Endometrium (tissue), 2 donors: Measurements from ENCODE around the gene MYL11.
"Not testable (repeated sequence)": the region's sequence is repeated elsewhere in the genome, so short reads cannot be mapped to it uniquely, and the experiment has no call there.

Experiments used
- FAIRE-seq: peaks from 2 replicates; lab custom pipeline; 2012; peaks lifted over from hg19 to GRCh38; lab: Jason Lieb, UNC
- donor health status: control.
- donor health status: control.

Gene MYL11

GRCh38 chr16:30396627-30397026, 22.0 kb downstream of the MYL11 start:
- not testable (repeated sequence) for FAIRE-seq

- FAIRE-seq: no peak
Measured at GRCh38 chr16:30397056-30397455, 22.5 kb downstream of the MYL11 start.

- no peak for FAIRE-seq
Measured at GRCh38 chr16:30397776-30398660, 23.4 kb downstream of the MYL11 start.

DNA sequence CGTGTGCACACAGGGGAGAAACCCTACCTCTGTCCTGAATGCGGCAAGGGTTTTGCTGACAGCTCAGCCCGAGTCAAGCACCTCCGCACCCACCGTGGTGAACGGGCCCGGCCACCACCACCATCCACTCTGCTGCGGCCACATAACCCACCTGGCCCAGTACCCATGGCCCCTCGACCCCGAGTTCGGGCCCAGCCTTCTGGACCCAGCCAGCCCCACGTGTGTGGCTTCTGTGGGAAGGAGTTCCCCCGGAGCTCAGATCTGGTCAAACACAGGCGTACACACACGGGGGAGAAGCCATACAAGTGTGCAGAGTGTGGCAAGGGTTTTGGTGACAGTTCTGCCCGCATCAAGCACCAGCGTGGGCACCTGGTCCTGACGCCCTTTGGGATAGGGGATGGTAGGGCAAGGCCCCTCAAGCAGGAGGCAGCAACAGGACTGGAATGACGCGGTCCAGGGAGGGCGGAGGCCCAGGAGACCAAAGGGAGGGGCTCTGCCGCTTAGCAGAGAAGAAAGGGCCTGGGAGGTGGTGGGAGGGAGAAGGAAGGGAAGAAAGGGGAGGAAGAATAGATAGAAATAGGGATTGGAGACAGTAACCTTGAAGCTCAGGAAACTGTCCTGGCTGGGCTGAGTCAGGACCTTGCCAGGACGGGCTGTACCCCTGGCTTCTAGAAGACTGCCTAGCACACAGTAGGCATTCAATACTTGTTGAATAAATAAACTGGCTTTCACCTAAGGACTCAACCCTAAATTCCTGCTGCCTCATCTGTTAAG, 24.2 kb downstream of the MYL11 start:
- no peak for FAIRE-seq

DNA sequence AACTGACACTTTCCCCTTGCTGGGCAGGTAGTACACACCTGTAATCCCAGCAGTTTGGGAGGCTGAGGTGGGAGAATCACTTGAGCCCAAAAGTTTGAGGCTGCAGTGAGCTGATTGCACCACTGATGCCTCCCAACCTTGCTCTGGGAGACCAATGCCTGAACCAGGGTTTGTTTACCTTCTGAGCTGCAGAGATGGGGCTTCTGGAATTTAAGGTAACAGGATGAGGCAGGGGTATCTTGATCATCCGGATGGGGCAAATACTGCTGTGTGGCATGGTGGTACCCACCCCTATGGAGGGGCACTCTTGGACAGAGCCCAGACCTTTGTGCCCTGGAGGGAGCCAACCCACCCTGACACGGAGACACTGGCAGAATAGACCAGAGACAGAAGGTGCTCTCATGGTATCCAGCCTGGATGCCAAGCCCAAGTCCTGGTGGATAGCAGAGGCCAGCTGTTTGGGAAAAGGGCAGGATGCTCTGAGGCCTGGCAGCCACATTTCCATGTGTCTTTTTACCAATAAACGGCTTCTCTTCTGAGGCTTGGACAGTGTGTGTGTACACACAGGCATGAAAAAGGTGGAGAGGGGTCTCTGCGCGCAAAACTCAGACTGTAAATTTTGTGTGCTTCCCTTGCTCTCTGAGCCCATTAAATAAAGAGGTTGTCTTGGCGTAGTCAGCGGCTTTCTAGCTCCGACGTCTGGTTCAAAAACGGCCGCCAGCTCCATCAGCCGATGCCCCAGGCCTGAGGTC, 25.0 kb downstream of the MYL11 start:
- FAIRE-seq: no peak

- no peak for FAIRE-seq
Measured at GRCh38 chr16:30401768-30402425, 27.3 kb downstream of the MYL11 start.

GRCh38 chr16:30406795-30407101, 32.1 kb downstream of the MYL11 start:
- FAIRE-seq: no peak

DNA sequence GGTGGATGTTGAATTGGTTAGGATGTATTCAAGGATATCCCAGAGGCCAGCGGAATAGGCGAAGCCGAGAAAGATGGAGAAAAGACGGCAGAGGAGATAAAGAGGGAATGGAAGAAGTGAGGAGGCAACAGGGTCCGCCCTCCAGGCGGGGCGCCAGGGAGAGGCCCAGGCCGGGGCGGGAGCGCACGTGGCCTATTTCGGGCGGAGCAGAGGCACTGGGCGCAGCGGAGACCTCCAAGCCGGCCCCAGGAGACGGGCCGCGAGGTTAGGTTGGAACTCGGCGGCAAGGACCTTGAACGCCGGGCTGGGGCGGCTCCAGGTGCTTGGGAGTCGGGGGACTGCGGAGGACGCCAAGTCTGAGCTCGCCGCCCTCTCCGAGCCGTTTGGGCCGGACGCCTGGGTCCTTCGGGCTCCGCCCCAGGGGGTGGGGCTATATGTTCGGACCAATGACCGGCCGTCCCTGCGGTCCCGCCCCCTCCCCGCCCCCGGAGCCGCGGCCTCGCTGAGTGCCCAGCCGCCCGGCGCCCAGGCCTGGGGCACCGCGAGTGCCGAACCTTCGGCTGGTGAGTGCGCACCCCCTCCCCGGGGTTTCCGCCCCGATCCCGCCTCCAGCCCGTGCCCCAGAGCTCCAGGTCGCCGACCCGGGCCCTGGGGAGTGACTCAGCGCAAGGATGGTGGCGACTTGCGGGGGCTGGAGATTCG, 32.7 kb downstream of the MYL11 start, which contains the start of gene ZNF771:
Gene ZNF771 (plus strand): TSS at position 505 of the 702 bp plus-strand sequence. CDS start 448 bp downstream, outside the sequence.
- no peak for FAIRE-seq

- no peak for FAIRE-seq
Measured at GRCh38 chr16:30407804-30408534, 33.4 kb downstream of the MYL11 start.

GRCh38 chr16:30409125-30410060, 34.8 kb downstream of the MYL11 start:
- no peak for FAIRE-seq

DNA sequence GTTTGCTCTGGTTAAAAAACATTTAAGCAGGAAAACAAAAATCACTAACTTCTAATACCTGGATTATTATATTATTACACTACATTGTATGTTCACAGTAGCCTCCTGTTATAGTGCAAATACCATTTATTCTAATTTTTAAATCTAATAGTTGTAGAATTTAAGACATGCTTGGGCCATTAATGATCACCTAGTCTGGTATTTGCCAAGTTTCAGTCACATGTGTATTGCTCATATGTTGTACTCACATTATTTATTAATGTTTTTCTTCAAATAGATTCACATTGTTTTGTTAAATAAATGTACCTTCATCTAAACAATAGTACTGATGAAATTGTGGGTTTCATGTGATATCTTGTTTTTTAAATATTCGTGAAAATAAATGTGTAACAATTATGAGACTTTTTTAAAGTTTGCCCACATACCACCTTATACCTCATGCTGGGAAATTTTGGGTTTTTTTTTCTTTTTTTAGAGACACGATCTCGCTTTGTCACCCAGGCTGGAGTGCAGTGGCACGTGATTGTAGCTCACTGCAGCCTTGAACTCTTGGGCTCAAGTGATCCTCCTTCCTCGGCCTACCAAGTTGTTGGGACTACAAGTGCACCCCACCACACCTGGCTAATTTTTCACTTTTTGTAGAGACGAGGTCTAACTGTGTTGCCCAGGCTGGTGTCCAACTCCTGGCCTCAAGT, 38.7 kb downstream of the MYL11 start:
- no peak for FAIRE-seq

DNA sequence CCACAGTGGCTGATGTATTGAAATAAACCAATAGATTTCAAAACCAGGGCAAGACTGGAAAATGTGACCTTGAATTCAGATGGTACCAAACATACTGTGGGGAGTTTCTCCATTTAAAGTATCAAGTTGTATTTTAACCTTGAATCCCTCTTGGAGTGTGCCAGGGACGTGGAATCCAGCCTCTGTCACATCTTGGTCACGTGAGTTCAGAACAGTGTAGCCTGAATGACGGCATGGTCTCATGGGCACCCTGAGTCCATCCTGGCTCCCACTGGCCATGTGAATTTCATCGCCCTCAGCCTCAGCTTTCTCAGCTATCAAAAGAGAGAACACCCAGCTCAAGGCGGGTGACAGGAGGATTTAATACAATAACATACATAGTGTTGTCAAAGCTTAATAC, 39.6 kb downstream of the MYL11 start:
- no peak for FAIRE-seq

DNA sequence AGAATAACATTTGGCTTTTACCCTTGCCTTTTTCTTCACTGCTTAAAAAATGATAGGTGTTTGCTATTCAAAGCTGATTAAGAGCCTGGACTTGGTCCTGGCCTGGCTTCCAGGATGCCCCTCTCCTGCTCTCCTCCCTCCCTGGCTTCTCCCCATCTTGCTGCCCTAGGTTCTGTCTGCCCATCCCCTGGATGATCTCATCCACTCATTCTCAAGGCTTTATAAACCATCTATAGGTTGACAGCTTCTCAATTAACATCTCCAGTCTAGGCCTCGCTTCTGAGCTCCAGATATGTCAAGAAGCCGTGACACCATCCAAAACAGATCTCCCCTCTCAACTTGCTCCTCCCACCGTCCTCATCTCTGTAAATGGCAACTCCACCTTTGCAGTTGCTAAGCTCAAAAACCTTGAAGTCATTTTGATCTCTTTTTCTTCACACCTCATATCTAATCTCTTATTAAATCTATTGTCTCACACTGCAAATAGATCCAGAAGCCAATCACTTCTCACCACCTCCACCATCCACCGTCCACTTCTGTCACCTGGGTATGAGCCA, 41.5 kb downstream of the MYL11 start:
- no peak for FAIRE-seq

DNA sequence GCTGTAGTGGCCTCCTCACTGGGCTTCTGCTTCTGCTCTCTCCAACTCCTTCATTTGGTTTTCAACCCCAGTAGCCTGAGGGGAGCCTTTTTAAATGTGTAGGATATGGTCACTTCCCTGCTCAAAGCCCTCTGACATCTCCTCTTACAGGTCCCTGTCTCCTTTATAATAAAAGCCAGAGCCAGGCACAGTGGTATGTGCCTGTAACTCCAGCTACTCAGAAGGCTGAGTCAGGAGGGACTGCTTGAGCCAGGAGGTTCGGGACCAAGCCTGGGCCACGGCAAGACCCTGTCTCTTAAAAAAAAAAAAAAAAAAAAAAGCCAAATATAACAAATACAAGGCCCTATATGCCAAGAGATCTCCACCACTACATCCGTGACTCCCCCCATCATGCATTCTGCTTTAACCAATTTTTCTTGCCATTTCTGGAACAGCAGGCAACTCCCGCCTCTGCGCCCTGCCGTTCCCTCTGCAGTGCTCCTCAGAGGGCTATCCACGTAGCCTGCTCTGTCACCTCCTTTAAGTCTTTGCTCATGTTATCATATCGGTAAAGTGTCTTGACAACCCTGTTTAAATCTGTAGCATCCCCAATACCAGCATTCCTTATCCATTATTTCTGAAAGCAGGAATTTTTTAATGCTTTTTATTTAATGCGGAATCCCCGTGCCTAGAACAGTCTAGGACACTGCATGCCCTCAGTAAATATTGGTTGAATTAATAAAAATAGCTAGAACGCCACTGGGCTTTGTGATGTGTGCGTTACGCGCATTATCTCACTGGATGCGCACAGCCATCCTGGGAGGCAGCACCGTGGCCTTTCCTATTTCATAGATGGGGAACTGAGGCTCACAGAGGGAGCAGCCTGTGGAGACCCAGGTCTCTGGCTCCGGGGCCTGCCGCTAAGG, 42.3 kb downstream of the MYL11 start:
- FAIRE-seq: no peak

DNA sequence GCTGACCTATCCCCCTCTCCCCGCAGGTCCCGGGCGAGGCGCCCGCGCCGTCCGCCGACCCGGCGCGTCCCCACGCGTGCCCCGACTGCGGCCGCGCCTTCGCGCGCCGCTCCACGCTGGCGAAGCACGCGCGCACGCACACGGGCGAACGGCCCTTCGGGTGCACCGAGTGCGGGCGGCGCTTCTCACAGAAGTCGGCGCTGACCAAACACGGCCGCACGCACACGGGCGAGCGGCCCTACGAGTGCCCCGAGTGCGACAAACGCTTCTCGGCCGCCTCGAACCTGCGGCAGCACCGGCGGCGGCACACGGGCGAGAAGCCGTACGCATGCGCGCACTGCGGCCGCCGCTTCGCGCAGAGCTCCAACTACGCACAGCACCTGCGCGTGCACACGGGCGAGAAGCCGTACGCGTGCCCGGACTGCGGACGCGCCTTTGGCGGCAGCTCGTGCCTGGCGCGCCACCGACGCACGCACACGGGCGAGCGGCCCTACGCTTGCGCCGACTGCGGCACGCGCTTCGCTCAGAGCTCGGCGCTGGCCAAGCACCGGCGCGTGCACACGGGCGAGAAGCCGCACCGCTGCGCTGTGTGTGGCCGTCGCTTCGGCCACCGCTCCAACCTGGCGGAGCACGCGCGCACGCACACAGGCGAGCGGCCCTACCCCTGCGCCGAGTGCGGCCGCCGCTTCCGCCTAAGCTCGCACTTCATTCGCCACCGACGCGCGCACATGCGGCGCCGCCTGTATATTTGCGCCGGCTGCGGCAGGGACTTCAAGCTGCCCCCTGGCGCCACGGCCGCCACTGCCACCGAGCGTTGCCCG, 43.1 kb downstream of the MYL11 start:
- FAIRE-seq: no peak

- no peak for FAIRE-seq
Measured at GRCh38 chr16:30418350-30419181, 44.0 kb downstream of the MYL11 start.
